ENCODE results near the gene PSIP1.

The PSIP1 gene

DNA sequence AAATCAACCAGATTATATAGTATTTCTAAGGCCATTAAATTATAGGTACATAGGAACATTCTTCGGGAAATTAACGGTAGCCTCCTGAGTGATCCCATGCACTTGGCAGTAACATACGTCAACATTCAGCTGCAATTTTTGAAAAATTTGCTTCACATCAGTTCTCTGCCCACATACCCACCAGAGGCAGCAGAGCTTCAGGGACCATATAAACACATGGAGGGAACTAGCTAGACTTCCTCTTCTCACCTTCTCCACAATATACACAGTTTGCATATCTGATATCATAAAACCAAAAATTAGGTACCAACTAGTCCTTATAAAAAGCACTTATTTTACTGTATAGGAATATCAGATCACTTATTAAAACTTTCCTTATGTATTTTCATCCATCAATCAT lies 4.8 kb downstream of the PSIP1 start:
- H3K4me3 ChIP-seq (ENCODE audit: low read length, poor library complexity, severe bottlenecking) = peak overlapping the region; percentile 89
- H3K27me3 ChIP-seq (ENCODE audit: insufficient read depth, low read length, poor library complexity, severe bottlenecking) = peaks cover 4% of the 10 kb centered on the region
- H3K36me3 ChIP-seq (ENCODE audit: insufficient read depth, low read length) = peaks cover 53% of the 10 kb centered on the region
- H3K4me1 ChIP-seq (ENCODE audit: insufficient read depth, low read length, poor library complexity, severe bottlenecking) = peaks cover 63% of the 10 kb centered on the region
- no peaks in the 10 kb centered on the region for H3K9me3 ChIP-seq (ENCODE audit: insufficient read depth, low read depth, low read length)
- H3K79me2 ChIP-seq (ENCODE audit: insufficient read depth, low read length) = peaks cover 97% of the 10 kb centered on the region
- H2AFZ ChIP-seq (ENCODE audit: low read length) = no peak overlapping the region
- H3F3A ChIP-seq (ENCODE audit: low read depth) = no peaks in the 10 kb centered on the region
- H3K9me2 ChIP-seq (replicated peaks; ENCODE audit: low read depth, low read length) = no peaks in the 10 kb centered on the region
- H3K9ac ChIP-seq (ENCODE audit: low read depth, low read length, poor library complexity, severe bottlenecking) = no peak overlapping the region
- peak overlapping the region; percentile 97 for H3K4me2 ChIP-seq (ENCODE audit: low read depth, low read length, poor library complexity, severe bottlenecking)
- TF ChIP-seq EZH2phosphoT487 (IDR thresholded peaks at IDR 0.05; ENCODE audit: borderline replicate concordance) = no peak
- TF ChIP-seq, protein P1, sequence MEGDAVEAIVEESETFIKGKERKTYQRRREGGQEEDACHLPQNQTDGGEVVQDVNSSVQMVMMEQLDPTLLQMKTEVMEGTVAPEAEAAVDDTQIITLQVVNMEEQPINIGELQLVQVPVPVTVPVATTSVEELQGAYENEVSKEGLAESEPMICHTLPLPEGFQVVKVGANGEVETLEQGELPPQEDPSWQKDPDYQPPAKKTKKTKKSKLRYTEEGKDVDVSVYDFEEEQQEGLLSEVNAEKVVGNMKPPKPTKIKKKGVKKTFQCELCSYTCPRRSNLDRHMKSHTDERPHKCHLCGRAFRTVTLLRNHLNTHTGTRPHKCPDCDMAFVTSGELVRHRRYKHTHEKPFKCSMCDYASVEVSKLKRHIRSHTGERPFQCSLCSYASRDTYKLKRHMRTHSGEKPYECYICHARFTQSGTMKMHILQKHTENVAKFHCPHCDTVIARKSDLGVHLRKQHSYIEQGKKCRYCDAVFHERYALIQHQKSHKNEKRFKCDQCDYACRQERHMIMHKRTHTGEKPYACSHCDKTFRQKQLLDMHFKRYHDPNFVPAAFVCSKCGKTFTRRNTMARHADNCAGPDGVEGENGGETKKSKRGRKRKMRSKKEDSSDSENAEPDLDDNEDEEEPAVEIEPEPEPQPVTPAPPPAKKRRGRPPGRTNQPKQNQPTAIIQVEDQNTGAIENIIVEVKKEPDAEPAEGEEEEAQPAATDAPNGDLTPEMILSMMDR (conservative IDR thresholded peaks at IDR 0.05; ENCODE audit: low read length) = peak; percentile 49
- peaks cover 88% of the 10 kb centered on the region for H4K20me1 ChIP-seq (ENCODE audit: insufficient read depth, low read length, poor library complexity, severe bottlenecking)

GRCh38 chr9:15501803-15502202 lies 9.0 kb downstream of the PSIP1 start:
- no peaks in the 10 kb centered on the region; the same call in 1 of the 2 replicates for H3F3A ChIP-seq (ENCODE audit: low read depth)
- no peaks in the 10 kb centered on the region for H3K9me2 ChIP-seq (replicated peaks; ENCODE audit: low read depth, low read length)
- H3K9me3 ChIP-seq (ENCODE audit: insufficient read depth, low read depth, low read length) = no peaks in the 10 kb centered on the region
- peak overlapping the region; percentile 14 for H3K9ac ChIP-seq (ENCODE audit: low read depth, low read length, poor library complexity, severe bottlenecking)
- H3K27me3 ChIP-seq (ENCODE audit: insufficient read depth, low read length, poor library complexity, severe bottlenecking) = no peaks in the 10 kb centered on the region
- H3K4me3 ChIP-seq (ENCODE audit: low read length, poor library complexity, severe bottlenecking) = no peak overlapping the region
- H4K20me1 ChIP-seq (ENCODE audit: insufficient read depth, low read length, poor library complexity, severe bottlenecking) = peaks cover 95% of the 10 kb centered on the region
- H3K79me2 ChIP-seq (ENCODE audit: insufficient read depth, low read length) = peaks cover 100% of the 10 kb centered on the region
- H3K4me2 ChIP-seq (ENCODE audit: low read depth, low read length, poor library complexity, severe bottlenecking) = peak overlapping the region; percentile 55
- H3K4me1 ChIP-seq (ENCODE audit: insufficient read depth, low read length, poor library complexity, severe bottlenecking) = peaks cover 48% of the 10 kb centered on the region
- H3K36me3 ChIP-seq (ENCODE audit: insufficient read depth, low read length) = peaks cover 87% of the 10 kb centered on the region
- H2AFZ ChIP-seq (ENCODE audit: low read length) = no peak overlapping the region
- TF ChIP-seq EZH2phosphoT487 (IDR thresholded peaks at IDR 0.05; ENCODE audit: borderline replicate concordance) = no peak
- TF ChIP-seq, protein P1 (conservative IDR thresholded peaks at IDR 0.05; ENCODE audit: low read length) = no peak

- Histone ChIP-seq H3K4me2 (ENCODE audit: low read depth, low read length, poor library complexity, severe bottlenecking) (peak overlapping the region; percentile 20), H3K9ac (ENCODE audit: low read depth, low read length, poor library complexity, severe bottlenecking) (no peak overlapping the region), H3F3A (ENCODE audit: low read depth) (no peaks in the 10 kb centered on the region; the same call in 1 of the 2 replicates), H3K9me3 (ENCODE audit: insufficient read depth, low read depth, low read length) (no peaks in the 10 kb centered on the region), H2AFZ (ENCODE audit: low read length) (no peak overlapping the region), H3K79me2 (ENCODE audit: insufficient read depth, low read length) (peaks cover 100% of the 10 kb centered on the region), H4K20me1 (ENCODE audit: insufficient read depth, low read length, poor library complexity, severe bottlenecking) (peaks cover 95% of the 10 kb centered on the region), H3K27me3 (ENCODE audit: insufficient read depth, low read length, poor library complexity, severe bottlenecking) (no peaks in the 10 kb centered on the region), H3K9me2 (replicated peaks; ENCODE audit: low read depth, low read length) (no peaks in the 10 kb centered on the region), H3K4me3 (ENCODE audit: low read length, poor library complexity, severe bottlenecking) (no peak overlapping the region), H3K36me3 (ENCODE audit: insufficient read depth, low read length) (peaks cover 87% of the 10 kb centered on the region), H3K4me1 (ENCODE audit: insufficient read depth, low read length, poor library complexity, severe bottlenecking) (peaks cover 42% of the 10 kb centered on the region)
- TF ChIP-seq, protein P1 (conservative IDR thresholded peaks at IDR 0.05; ENCODE audit: low read length) = no peak
- TF ChIP-seq EZH2phosphoT487 (IDR thresholded peaks at IDR 0.05; ENCODE audit: borderline replicate concordance) = no peak
Measured at GRCh38 chr9:15501179-15501578, 9.6 kb downstream of the PSIP1 start.

All from Loucy (cell line).